Upper lobe of left lung (tissue), 6 donors: ENCODE data around the gene NRP1. TPM values are rescaled to one million over a fixed set of nuclear protein-coding genes. Genes with fewer than 3 reads are reported as not detected.
"Not testable (repeated sequence)": the region's sequence is repeated elsewhere in the genome, so short reads cannot be mapped to it uniquely, and the experiment has no call there.

ENCODE experiments used
- ATAC-seq, 2 donors: fragments of 200-7000 bp; cut with Tn5 transposase; one replicate each; pipeline ENCODE4 v1.9.1; 2022; ENCODE audit warnings: mild to moderate bottlenecking in 2 of 2, moderate library complexity in 2 of 2; ENCODE audit not compliant: low FRiP score in 2 of 2
- DNase-seq, 2 donors: peaks; one replicate each; pipeline ENCODE4 v3.0.0-alpha.2; 2019 to 2020
- H3K27ac ChIP-seq, 4 donors: fragments of 200-600 bp; sonication (generic); one replicate each; pipeline ENCODE4 v1.5.1; 2016 to 2019
- H3K27me3 ChIP-seq, 4 donors: fragments of 200-600 bp; sonication (generic); one replicate each; pipeline ENCODE4 v1.5.1; 2017 to 2019
- H3K36me3 ChIP-seq, 4 donors: fragments of 200-600 bp; sonication (generic); one replicate each; pipeline ENCODE4 v1.5.1; 2016 to 2019
- H3K4me1 ChIP-seq, 4 donors: fragments of 200-600 bp; sonication (generic); one replicate each; pipeline ENCODE4 v1.5.1; 2018 to 2019
- H3K4me3 ChIP-seq, 4 donors: fragments of 200-600 bp; sonication (generic); one replicate each; pipeline ENCODE4 v1.5.1; 2017 to 2019; ENCODE audit warnings: mild to moderate bottlenecking in 2 of 4, moderate library complexity in 1 of 4
- H3K9me3 ChIP-seq, 4 donors: fragments of 200-600 bp; sonication (generic); one replicate each; pipeline ENCODE4 v1.5.1; 2018 to 2019
- CTCF ChIP-seq, 6 experiments: fragments of 450-650 bp in 4 of 6; fragments of 200-600 bp in 2 of 6; sonication (generic) in 2 of 6; IDR thresholded peaks; one replicate each; pipeline ENCODE4 v1.5.1; 2016 to 2019; ENCODE audit warnings: antibody characterized with exemption in 6 of 6
- EP300 ChIP-seq, 4 donors: sonication (generic); formaldehyde crosslinking; IDR thresholded peaks; one replicate each; pipeline ENCODE4 v1.5.1; 2017; ENCODE audit warnings: antibody characterized with exemption in 4 of 4, control low read depth in 2 of 4
- POLR2A ChIP-seq, 4 donors: fragments of 450-650 bp; IDR thresholded peaks; one replicate each; pipeline ENCODE4 v1.5.1; 2016 to 2017; ENCODE audit warnings: antibody characterized with exemption in 4 of 4, mild to moderate bottlenecking in 2 of 4
- POLR2AphosphoS5 ChIP-seq, 2 donors: sonication (generic); formaldehyde crosslinking; IDR thresholded peaks; one replicate each; pipeline ENCODE4 v1.5.1; 2017; ENCODE audit warnings: antibody characterized with exemption in 2 of 2
- WGBS, 2 donors: methylation state at CpG; one replicate each; pipeline ENCODE4 v1.1.5; 2017 to 2018; 5-methylcytosine and 5-hydroxymethylcytosine counted together
- total RNA-seq, 6 donors: library from RNA; depleted of rRNA in 4 of 6; stranded (reverse); fragments of >200 nt in 4 of 6; gene quantifications; one replicate each; pipeline versions ENCODE4 v1.1.0 to v1.2.1, GENCODE V29; 2016 to 2021
- donor health status: DM: no; HTN: no; CAD: no; lungs with moderate emphysema.
- donor health status: DM: no; HTN: yes; CAD: no; lungs with severe emphysema.

Gene NRP1
- total RNA-seq = 100 to 1,000 TPM in 1 of 6 donors, 10 to 100 TPM in 5; 48.5 to 136 (median 64.1) TPM

- H3K36me3 ChIP-seq = peaks cover 0 to 8% (median 0%) of the 10 kb centered on the region in 4 donors
- no peaks in the 10 kb centered on the region for H3K9me3 ChIP-seq
- TF ChIP-seq POLR2A (IDR thresholded peaks at IDR 0.05) (peak in 2 of 4 donors; percentile 34 to 53), POLR2AphosphoS5 (IDR thresholded peaks at IDR 0.05) (no peak), EP300 (IDR thresholded peaks at IDR 0.05) (no peak)
- peaks cover 22 to 52% (median 29%) of the 10 kb centered on the region in 4 donors for H3K4me1 ChIP-seq
- no peaks in the 10 kb centered on the region for H3K27me3 ChIP-seq
- H3K4me3 ChIP-seq = peak within 1 kb of the TSS; percentile 58 to 82 (median 66)
- peak; percentile 12 to 23 for ATAC-seq
- 1% methylated on average over 16 to 41 of the region's 44 CpGs for WGBS, 2 donors
- peak within 1 kb of the TSS; percentile 89 to 98 (median 91) for H3K27ac ChIP-seq
- peak in 1 of 2 donors; percentile 89 for DNase-seq
Observed at GRCh38 chr10:33334153-33334804, at the start of gene NRP1. TSS of gene NRP1 (minus strand) at chr10:33334667. CDS start at chr10:33334382, 285 bp downstream.

GRCh38 chr10:33384201-33384600 is 49.7 kb upstream of the NRP1 start:
- H3K4me1 ChIP-seq, H3K27me3 ChIP-seq, H3K36me3 ChIP-seq, H3K9me3 ChIP-seq, H3K4me3 ChIP-seq, ATAC-seq, H3K27ac ChIP-seq, DNase-seq: not testable (repeated sequence)
- WGBS, 2 donors = 89 to 90% methylated on average over 3 of the region's 3 CpGs

- no peaks in the 10 kb centered on the region for H3K4me1 ChIP-seq
- H3K9me3 ChIP-seq = no peaks in the 10 kb centered on the region
- no peak overlapping the region for H3K4me3 ChIP-seq
- no peaks in the 10 kb centered on the region for H3K36me3 ChIP-seq
- WGBS, 2 donors = 93 to 96% methylated on average over 3 of the region's 4 CpGs
- ATAC-seq (no peak), DNase-seq (no peak)
- H3K27ac ChIP-seq = no peak overlapping the region
- TF ChIP-seq EP300 (IDR thresholded peaks at IDR 0.05) (no peak), CTCF (IDR thresholded peaks at IDR 0.05) (no peak), POLR2AphosphoS5 (IDR thresholded peaks at IDR 0.05) (no peak), POLR2A (IDR thresholded peaks at IDR 0.05) (no peak)
- no peaks in the 10 kb centered on the region for H3K27me3 ChIP-seq
Observed at GRCh38 chr10:33382921-33383713, 48.6 kb upstream of the NRP1 start.

- Histone ChIP-seq H3K4me3 (no peak overlapping the region), H3K27me3 (no peaks in the 10 kb centered on the region), H3K27ac (no peak overlapping the region), H3K4me1 (no peaks in the 10 kb centered on the region), H3K9me3 (no peaks in the 10 kb centered on the region), H3K36me3 (no peaks in the 10 kb centered on the region)
- WGBS, 2 donors = 76 to 78% methylated on average over 2 of the region's 2 CpGs
- DNase-seq (no peak), ATAC-seq (no peak)
- TF ChIP-seq CTCF (IDR thresholded peaks at IDR 0.05) (no peak), POLR2AphosphoS5 (IDR thresholded peaks at IDR 0.05) (no peak), POLR2A (IDR thresholded peaks at IDR 0.05) (no peak), EP300 (IDR thresholded peaks at IDR 0.05) (no peak)
Observed at GRCh38 chr10:33382216-33382600, 47.7 kb upstream of the NRP1 start.

- Histone ChIP-seq H3K36me3 (no peaks in the 10 kb centered on the region), H3K4me3 (no peak overlapping the region), H3K27me3 (no peaks in the 10 kb centered on the region), H3K27ac (no peak overlapping the region), H3K9me3 (no peaks in the 10 kb centered on the region), H3K4me1 (no peaks in the 10 kb centered on the region)
- TF ChIP-seq POLR2AphosphoS5 (IDR thresholded peaks at IDR 0.05) (no peak), CTCF (IDR thresholded peaks at IDR 0.05) (no peak), EP300 (IDR thresholded peaks at IDR 0.05) (no peak), POLR2A (IDR thresholded peaks at IDR 0.05) (no peak)
- DNase-seq (no peak), ATAC-seq (peak in 1 of 2 donors; percentile 68)
- WGBS, 2 donors = 75 to 82% methylated on average over 12 of the region's 12 CpGs
Observed at GRCh38 chr10:33381451-33382215, 47.2 kb upstream of the NRP1 start.
